ENCODE measurements around the gene MAST2. TPM values are rescaled to one million over a fixed set of nuclear protein-coding genes. Genes with fewer than 3 reads are reported as not detected.

MAST2 gene
- total RNA-seq, 1 experiment from 2014 or later = 36.2 TPM

GRCh38 chr1:46003315-46003714, 199.9 kb downstream of the MAST2 start:
- no peaks in the 10 kb centered on the region for H3K27me3 Mint-ChIP-seq (ENCODE audit: unreplicated experiment)
- H3K9me3 Mint-ChIP-seq (ENCODE audit: low read depth, unreplicated experiment) = no peaks in the 10 kb centered on the region
- H3K4me3 Mint-ChIP-seq (ENCODE audit: low read depth, unreplicated experiment) = no peak overlapping the region
- no peaks in the 10 kb centered on the region for H3K36me3 Mint-ChIP-seq (ENCODE audit: insufficient read depth, unreplicated experiment)
- intact Hi-C loops (cut with micrococcal nuclease; ENCODE audit: unreplicated experiment) = no loop called here
- H3K27ac Mint-ChIP-seq (ENCODE audit: unreplicated experiment) = no peak overlapping the region
- no peaks in the 10 kb centered on the region for H3K4me1 Mint-ChIP-seq (ENCODE audit: low read depth, unreplicated experiment)
- no peak for DNase-seq
- CTCF ChIA-PET = no interaction called here
- no peak for TF ChIP-seq CTCF (IDR thresholded peaks at IDR 0.05; ENCODE audit: unreplicated experiment)
- no TSS peak for BruUV-seq (replicated peaks)

GRCh38 chr1:46004492-46004891, 201.1 kb downstream of the MAST2 start:
- no peak overlapping the region for H3K27ac Mint-ChIP-seq (ENCODE audit: unreplicated experiment)
- DNase-seq = no peak
- H3K4me3 Mint-ChIP-seq (ENCODE audit: low read depth, unreplicated experiment) = no peak overlapping the region
- H3K36me3 Mint-ChIP-seq (ENCODE audit: insufficient read depth, unreplicated experiment) = no peaks in the 10 kb centered on the region
- no peaks in the 10 kb centered on the region for H3K27me3 Mint-ChIP-seq (ENCODE audit: unreplicated experiment)
- CTCF ChIA-PET = interaction anchor here (0.5 kb wide), 1 partner anchor 57 kb away, joined by 6 read pairs; no protein-coding TSS in a partner anchor
- no peaks in the 10 kb centered on the region for H3K9me3 Mint-ChIP-seq (ENCODE audit: low read depth, unreplicated experiment)
- no peak for TF ChIP-seq CTCF (IDR thresholded peaks at IDR 0.05; ENCODE audit: unreplicated experiment)
- no peaks in the 10 kb centered on the region for H3K4me1 Mint-ChIP-seq (ENCODE audit: low read depth, unreplicated experiment)
- intact Hi-C loops (cut with micrococcal nuclease; ENCODE audit: unreplicated experiment) = no loop called here
- BruUV-seq (replicated peaks) = no TSS peak

- no peaks in the 10 kb centered on the region for H3K9me3 Mint-ChIP-seq (ENCODE audit: low read depth, unreplicated experiment)
- no TSS peak for BruUV-seq (replicated peaks)
- DNase-seq = no peak
- H3K27me3 Mint-ChIP-seq (ENCODE audit: unreplicated experiment) = no peaks in the 10 kb centered on the region
- no peak for TF ChIP-seq CTCF (IDR thresholded peaks at IDR 0.05; ENCODE audit: unreplicated experiment)
- intact Hi-C loops (cut with micrococcal nuclease; ENCODE audit: unreplicated experiment) = no loop called here
- CTCF ChIA-PET = interaction anchor here (0.6 kb wide), 1 partner anchor 269 kb away, joined by 3 read pairs; no protein-coding TSS in a partner anchor
- H3K36me3 Mint-ChIP-seq (ENCODE audit: insufficient read depth, unreplicated experiment) = no peaks in the 10 kb centered on the region
- no peak overlapping the region for H3K4me3 Mint-ChIP-seq (ENCODE audit: low read depth, unreplicated experiment)
- H3K27ac Mint-ChIP-seq (ENCODE audit: unreplicated experiment) = no peak overlapping the region
- H3K4me1 Mint-ChIP-seq (ENCODE audit: low read depth, unreplicated experiment) = no peaks in the 10 kb centered on the region
Observed at GRCh38 chr1:46005594-46005993, 202.2 kb downstream of the MAST2 start.

GRCh38 chr1:46008585-46008984, 205.2 kb downstream of the MAST2 start:
- Mint-ChIP-seq H3K4me1 (ENCODE audit: low read depth, unreplicated experiment) (no peaks in the 10 kb centered on the region), H3K9me3 (ENCODE audit: low read depth, unreplicated experiment) (no peaks in the 10 kb centered on the region), H3K36me3 (ENCODE audit: insufficient read depth, unreplicated experiment) (peaks cover 4% of the 10 kb centered on the region), H3K27ac (ENCODE audit: unreplicated experiment) (no peak overlapping the region), H3K4me3 (ENCODE audit: low read depth, unreplicated experiment) (no peak overlapping the region), H3K27me3 (ENCODE audit: unreplicated experiment) (no peaks in the 10 kb centered on the region)
- DNase-seq = no peak
- TF ChIP-seq CTCF (IDR thresholded peaks at IDR 0.05; ENCODE audit: unreplicated experiment) = no peak
- intact Hi-C loops (cut with micrococcal nuclease; ENCODE audit: unreplicated experiment) = no loop called here
- no TSS peak for BruUV-seq (replicated peaks)
- CTCF ChIA-PET = no interaction called here

Data from Calu3 (cell line).